ENCODE results near the gene CERS3.

DNA sequence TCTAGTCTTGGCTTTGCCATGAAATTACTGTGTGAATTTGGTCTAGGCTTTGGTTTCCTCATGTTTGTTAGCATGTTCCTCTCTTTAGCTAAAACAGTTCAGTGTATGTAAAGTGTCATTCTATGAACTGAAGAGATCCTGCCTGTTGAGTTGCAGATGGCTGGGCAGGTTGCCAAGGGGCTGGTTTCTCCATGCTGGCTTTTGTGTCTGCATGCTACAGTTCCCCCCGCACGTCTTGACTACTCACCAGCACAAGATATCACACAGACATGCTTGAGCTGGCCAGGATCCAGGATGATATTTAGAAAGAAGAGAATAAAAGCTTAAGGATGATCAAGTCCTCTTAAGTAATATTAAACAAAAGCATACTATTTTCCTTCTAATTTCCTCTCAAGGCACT, 90.2 kb downstream of the CERS3 start:
- TF ChIP-seq, protein P1, sequence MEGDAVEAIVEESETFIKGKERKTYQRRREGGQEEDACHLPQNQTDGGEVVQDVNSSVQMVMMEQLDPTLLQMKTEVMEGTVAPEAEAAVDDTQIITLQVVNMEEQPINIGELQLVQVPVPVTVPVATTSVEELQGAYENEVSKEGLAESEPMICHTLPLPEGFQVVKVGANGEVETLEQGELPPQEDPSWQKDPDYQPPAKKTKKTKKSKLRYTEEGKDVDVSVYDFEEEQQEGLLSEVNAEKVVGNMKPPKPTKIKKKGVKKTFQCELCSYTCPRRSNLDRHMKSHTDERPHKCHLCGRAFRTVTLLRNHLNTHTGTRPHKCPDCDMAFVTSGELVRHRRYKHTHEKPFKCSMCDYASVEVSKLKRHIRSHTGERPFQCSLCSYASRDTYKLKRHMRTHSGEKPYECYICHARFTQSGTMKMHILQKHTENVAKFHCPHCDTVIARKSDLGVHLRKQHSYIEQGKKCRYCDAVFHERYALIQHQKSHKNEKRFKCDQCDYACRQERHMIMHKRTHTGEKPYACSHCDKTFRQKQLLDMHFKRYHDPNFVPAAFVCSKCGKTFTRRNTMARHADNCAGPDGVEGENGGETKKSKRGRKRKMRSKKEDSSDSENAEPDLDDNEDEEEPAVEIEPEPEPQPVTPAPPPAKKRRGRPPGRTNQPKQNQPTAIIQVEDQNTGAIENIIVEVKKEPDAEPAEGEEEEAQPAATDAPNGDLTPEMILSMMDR (conservative IDR thresholded peaks at IDR 0.05; ENCODE audit: low read depth, low read length) = no peak
- no peak for TF ChIP-seq EZH2 (IDR thresholded peaks at IDR 0.05; ENCODE audit: low read length, unreplicated experiment)

All from PC-3 (cell line).